Measurements from ENCODE around the gene HERC3.
"Not testable (repeated sequence)": the region's sequence is repeated elsewhere in the genome, so short reads cannot be mapped to it uniquely, and the experiment has no call there.

HERC3 gene

GRCh38 chr4:88609387-88609786 is 17.1 kb downstream of the HERC3 start:
- DNase-seq (ENCODE audit: low read depth in 2 of 2) = no peak

GRCh38 chr4:88609794-88610193 is 17.5 kb downstream of the HERC3 start:
- not testable (repeated sequence) for DNase-seq (ENCODE audit: low read depth in 2 of 2)

- DNase-seq (ENCODE audit: low read depth in 2 of 2) = no peak
These were observed 18.5 kb downstream of the HERC3 start for GRCh38 chr4:88610771-88611170.

GRCh38 chr4:88613417-88613875 is 21.2 kb downstream of the HERC3 start:
- no peak for DNase-seq (ENCODE audit: low read depth in 2 of 2)

GRCh38 chr4:88614058-88614457 is 21.8 kb downstream of the HERC3 start:
- DNase-seq (ENCODE audit: low read depth in 2 of 2) = no peak

GRCh38 chr4:88616275-88617150 is 24.2 kb downstream of the HERC3 start:
- no peak for DNase-seq (ENCODE audit: low read depth in 2 of 2)

GRCh38 chr4:88618782-88619485 is 26.7 kb downstream of the HERC3 start:
- no peak for DNase-seq (ENCODE audit: low read depth in 2 of 2)

- no peak for DNase-seq (ENCODE audit: low read depth in 2 of 2)
These were observed 27.7 kb downstream of the HERC3 start for GRCh38 chr4:88619971-88620370.

GRCh38 chr4:88621763-88622327 is 29.6 kb downstream of the HERC3 start:
- DNase-seq (ENCODE audit: low read depth in 2 of 2) = no peak

GRCh38 chr4:88623097-88623496 is 30.8 kb downstream of the HERC3 start:
- no peak for DNase-seq (ENCODE audit: low read depth in 2 of 2)

- DNase-seq (ENCODE audit: low read depth in 2 of 2) = no peak
These were observed 36.5 kb downstream of the HERC3 start for GRCh38 chr4:88628746-88629145.

- DNase-seq (ENCODE audit: low read depth in 2 of 2) = no peak
These were observed 37.5 kb downstream of the HERC3 start for GRCh38 chr4:88629826-88630225.

GRCh38 chr4:88630756-88631155 is 38.5 kb downstream of the HERC3 start:
- DNase-seq (ENCODE audit: low read depth in 2 of 2) = no peak

- no peak for DNase-seq (ENCODE audit: low read depth in 2 of 2)
These were observed 51.7 kb downstream of the HERC3 start for GRCh38 chr4:88643932-88644331.

- DNase-seq (ENCODE audit: low read depth in 2 of 2) = no peak
These were observed 53.7 kb downstream of the HERC3 start for GRCh38 chr4:88645994-88646393.

GRCh38 chr4:88646528-88647280 is 54.4 kb downstream of the HERC3 start:
- no peak for DNase-seq (ENCODE audit: low read depth in 2 of 2)

- DNase-seq (ENCODE audit: low read depth in 2 of 2) = no peak
These were observed 57.4 kb downstream of the HERC3 start for GRCh38 chr4:88649716-88650115.

- DNase-seq (ENCODE audit: low read depth in 2 of 2) = no peak
These were observed 61.2 kb downstream of the HERC3 start for GRCh38 chr4:88653371-88653946.

GRCh38 chr4:88655226-88655625 is 62.9 kb downstream of the HERC3 start:
- DNase-seq (ENCODE audit: low read depth in 2 of 2) = no peak

- no peak for DNase-seq (ENCODE audit: low read depth in 2 of 2)
These were observed 67.0 kb downstream of the HERC3 start for GRCh38 chr4:88659055-88659889.

GRCh38 chr4:88659890-88660208 is 67.6 kb downstream of the HERC3 start:
- DNase-seq (ENCODE audit: low read depth in 2 of 2) = no peak
